GM19023 (cell line): ENCODE results near the gene EEA1.

Experiments used
- ATAC-seq: cut with Tn5 transposase; IDR thresholded peaks from one replicate; pipeline ENCODE4 v1.9.1; 2021; ENCODE audit warnings: mild to moderate bottlenecking, moderate library complexity; ENCODE audit not compliant: unreplicated experiment

EEA1 gene

GRCh38 chr12:92939116-92939515, 10.0 kb upstream of the EEA1 start:
- no peak for ATAC-seq

DNA sequence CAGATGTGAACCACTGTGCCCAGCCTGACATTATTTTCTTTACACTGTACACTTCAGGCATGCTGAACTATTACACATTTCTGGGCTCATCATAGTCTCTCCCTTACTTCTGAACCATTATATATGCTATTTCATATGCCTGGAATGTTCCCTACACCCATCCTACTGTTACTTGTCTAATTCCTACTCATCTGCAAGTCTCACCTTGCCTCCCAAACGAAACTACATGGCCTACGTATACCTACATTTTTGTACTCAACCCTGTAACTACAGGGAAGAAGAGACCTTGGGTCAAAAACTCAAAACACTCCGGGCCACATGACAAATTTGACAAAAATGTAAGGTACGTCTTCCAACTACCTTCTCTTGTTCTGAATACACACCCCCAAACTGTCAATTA, 9.5 kb upstream of the EEA1 start:
- no peak for ATAC-seq

DNA sequence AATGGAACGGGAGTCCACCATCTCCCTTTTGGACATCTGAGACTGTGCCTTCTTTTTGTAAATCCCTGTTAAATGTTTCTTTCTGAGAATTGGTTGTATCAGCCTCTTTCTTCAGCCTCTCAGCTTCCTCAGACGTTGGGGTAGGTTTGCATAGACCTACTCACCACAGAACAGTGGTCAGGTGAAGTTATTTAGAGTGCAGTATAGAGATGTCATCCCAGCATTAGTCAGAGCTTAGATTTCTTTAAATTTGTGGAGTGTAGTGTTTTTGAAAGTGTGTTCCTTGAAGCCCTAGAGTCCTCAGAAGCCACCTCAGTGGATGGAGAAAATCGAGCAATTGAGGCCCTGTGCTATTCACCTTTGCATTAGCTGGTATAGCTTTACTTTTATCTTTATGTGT, 8.9 kb upstream of the EEA1 start:
- no peak for ATAC-seq

DNA sequence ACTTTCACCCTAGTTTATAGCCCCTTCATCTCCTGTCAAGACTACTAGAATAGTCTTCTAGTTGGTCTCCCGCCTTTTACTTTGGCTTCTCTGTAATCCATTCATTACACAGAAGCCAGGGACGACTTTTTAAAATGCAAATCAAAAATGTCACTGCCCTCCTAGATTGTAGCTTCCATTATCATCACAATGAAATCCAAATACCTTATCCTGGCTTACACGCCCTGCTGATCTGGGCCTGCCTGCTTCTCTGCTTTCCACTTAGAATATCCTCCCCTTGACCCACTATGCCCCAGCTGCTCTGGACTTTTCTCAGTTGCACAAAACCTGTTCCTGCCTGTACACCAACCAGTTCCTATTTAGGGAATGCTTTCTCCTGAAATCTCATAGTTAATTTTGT, 4.5 kb upstream of the EEA1 start:
- no peak for ATAC-seq

- ATAC-seq, result no peak
Observed at GRCh38 chr12:92930421-92930820, 1.3 kb upstream of the EEA1 start.

- ATAC-seq, result no peak
Observed at GRCh38 chr12:92929983-92930382, 888 bp upstream of the EEA1 start.

DNA sequence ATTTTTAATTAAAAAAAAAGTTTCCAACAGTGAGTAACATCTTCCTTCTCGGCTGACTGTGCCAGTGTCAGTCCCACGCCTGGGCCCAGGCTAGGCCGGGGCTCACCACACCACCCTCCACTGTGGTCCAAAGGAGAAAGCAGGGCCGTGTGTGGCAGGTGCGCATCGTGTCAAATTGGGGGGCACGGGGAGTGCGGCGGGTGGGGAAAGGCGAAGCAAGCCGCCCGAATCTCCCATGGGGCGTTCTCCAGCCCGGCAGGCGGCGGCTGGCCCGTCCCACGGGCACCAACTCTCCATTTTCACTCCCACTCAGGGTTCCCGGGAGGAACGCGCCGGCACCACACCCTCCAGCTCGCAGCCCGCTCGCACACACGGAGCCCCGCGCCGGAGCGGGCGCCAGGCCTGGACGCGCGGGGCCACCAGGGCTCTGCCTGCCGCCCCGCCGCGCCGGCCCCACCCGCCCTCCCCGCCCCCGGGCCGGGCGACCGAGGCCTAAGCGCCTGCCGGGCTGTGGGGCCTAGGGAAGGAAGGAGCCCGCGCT, 604 bp downstream of the EEA1 start:
- ATAC-seq, result peak; percentile 14

DNA sequence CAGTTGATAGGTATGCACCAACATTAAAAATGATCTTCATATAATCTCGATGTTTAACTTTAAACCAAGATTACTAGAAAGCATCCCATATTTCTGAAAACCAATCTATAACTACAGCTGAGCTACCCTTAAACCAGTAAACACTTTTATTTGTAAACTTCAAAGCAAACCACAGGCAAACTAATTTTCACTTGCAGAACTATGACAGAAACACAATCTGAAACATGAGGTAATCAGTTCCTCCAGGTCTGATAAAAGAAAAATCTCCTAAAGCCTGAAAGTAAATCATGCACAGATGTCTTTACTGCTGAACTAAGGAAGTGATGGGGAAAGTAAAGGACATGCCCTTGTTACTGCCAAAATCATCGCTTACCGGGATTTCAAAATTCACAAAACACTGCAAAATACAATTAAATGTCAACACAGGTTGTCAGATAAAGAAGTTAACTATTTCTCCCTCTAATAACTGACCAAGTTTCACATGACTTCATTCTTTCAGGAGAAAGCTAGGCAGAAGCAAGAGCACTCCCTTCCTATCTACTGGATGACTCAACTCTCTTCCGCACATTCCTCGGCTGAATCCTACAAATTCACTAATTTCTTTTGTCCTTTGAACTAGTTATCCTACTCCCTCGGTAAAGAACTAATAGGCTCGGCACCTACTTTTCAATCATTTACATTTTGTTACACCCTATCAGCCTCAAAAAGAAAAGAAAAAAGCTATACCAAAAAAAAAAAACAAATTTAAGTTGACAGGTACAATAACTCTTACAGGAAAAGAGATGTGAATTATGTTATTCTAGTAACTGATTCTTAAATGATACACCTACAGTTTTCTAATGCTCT, 1.4 kb downstream of the EEA1 start:
- no peak for ATAC-seq

- ATAC-seq, result no peak
Observed at GRCh38 chr12:92927055-92927435, 2.0 kb downstream of the EEA1 start.

DNA sequence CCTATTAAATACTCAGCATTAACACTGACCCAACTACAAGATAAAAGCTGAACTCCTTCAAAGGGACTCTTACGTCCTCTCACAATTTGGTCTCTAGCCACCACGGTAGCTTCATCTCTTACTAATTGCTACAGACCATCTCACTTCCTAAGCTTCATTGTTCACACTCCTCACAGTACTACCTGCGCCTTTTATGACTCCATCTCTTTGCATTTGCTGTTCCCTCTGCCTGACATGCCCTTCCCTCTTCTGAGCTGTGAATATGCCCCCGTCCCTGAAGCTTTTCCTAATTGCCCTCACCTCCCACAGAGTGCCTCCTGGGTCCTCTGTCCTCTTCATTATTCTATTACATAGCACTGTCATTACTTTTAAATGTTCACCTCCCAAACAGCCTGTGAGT, 2.5 kb downstream of the EEA1 start:
- no peak for ATAC-seq

- peak; percentile 91 for ATAC-seq
Observed at GRCh38 chr12:92921877-92922276, 7.2 kb downstream of the EEA1 start.

DNA sequence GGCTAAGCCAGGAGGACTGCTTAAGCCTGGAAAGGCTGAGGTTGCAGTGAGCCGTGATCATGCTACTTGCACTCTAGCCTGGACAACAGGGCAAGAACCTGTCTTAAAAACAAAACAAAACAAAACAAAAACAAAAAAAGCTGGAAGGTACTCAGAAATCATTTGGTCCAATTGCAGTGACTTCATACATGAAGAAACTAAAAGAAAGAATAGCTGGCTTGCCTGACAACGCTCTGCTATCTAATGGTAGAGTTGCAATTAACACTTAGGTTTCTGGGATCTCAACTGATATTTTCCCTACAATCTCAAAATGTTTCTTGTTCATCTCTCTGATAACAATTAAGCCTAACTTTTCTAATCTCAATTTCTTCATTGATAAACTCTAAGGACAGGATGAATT, 13.7 kb downstream of the EEA1 start:
- no peak for ATAC-seq

DNA sequence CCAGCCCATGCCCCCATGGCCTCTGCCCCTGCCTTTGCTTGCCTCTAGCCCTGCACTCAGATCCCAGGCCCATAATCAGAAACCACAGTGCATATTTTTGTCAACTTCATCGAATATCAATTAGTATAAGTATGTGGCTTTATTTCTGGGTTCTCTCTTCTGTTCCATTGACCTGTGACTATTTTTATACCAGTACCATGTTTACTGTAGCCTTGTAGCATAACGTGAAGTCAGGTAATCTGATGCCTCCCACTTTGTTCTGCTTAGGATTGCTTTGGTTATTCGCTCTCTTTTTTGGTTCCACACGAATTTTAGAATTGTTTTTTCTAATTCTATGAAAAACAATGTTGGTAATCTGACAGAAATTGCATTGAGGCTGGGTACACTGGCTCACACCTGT, 14.9 kb downstream of the EEA1 start:
- ATAC-seq, result no peak

- ATAC-seq, result no peak
Observed at GRCh38 chr12:92912672-92913071, 16.4 kb downstream of the EEA1 start.

- no peak for ATAC-seq
Observed at GRCh38 chr12:92912052-92912451, 17.0 kb downstream of the EEA1 start.

DNA sequence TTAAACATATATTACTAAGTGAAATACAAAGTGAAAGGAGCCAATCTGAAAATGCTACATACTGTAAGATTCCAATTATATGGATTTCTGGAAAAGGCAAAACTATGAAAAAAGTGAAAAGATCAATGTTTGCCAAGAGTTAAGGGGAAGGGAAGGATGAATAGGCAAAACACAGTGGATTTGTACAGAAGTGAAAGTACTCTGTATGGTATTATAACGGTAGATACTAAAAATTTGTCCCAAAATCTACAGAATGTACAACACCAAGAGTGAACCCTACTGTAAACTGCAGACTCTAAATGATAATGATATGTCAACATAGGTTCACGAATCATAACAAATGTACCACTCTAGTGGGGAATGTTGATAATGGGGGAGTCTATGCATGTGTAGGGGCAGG, 17.8 kb downstream of the EEA1 start:
- ATAC-seq, result no peak

GRCh38 chr12:92908108-92908507, 21.0 kb downstream of the EEA1 start:
- ATAC-seq, result no peak

GRCh38 chr12:92905811-92906554, 23.1 kb downstream of the EEA1 start:
- ATAC-seq, result no peak

DNA sequence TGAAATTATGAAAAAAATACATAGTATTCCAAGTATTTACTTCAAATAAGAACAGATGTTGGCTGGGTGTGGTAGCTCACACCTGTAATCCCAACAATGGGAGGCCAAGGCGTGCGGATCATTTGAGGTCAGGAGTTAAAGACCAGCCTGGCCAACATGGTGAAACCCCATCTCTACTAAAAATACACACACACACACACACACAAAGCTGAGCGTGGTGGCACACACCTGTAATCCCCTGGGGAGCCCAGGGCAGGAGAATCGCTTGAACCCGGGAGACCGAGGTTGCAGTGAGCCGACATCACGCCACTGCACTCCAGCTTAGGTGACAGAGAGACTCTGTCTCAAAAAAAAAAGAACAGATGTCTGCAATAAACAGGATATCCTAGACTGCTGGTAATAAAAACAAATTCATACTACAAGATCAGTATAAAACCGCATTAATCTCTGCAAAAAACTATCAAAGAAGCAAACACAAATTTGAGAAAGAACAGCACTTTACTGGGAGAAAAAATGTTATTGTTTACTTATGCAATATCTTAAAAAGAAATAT, 23.8 kb downstream of the EEA1 start:
- ATAC-seq, result no peak

GRCh38 chr12:92900941-92901340, 28.2 kb downstream of the EEA1 start:
- no peak for ATAC-seq

DNA sequence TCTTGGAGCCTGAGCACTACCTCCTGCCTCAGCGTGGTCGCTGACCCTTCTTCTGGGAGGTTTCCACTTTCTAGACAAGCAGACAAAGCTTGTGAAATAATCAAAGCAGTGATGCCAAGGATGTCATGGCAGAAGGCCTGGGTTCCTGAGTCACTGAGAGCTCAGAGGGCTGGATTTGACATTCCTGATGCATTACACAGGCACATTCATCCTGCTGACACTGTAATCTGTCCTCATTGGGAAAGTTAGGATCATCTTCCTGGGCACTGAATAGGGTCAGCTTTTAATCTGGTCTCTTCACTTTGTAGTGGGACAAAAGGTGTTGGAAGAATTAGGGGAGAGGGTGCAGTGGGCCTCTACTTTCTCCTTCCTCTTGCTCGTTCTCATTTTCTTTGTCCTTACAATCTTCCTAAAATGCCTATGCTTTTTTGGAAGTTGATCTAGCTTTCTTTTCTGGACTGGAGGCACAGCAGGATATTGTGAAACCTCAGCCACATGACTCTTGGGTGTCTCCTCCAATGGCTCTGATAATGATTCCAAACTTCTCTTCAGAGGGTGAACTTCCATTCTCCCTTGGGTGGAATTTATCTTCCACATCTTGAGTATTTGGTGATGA, 29.6 kb downstream of the EEA1 start:
- no peak for ATAC-seq
